Caco-2 (cell line): Measurements from ENCODE around the gene NCK1. TPM values are rescaled to one million over a fixed set of nuclear protein-coding genes. Genes with fewer than 3 reads are reported as not detected.
"Not testable (repeated sequence)": the region's sequence is repeated elsewhere in the genome, so short reads cannot be mapped to it uniquely, and the experiment has no call there.

Source experiments
- BruUV-seq: library from RNA; stranded (reverse); fragments of 400-500 nt; replicated peaks from 2 replicates; lab custom pipeline; 2021; lab: Mats Ljungman, UMichigan
- CTCF ChIA-PET: fragments of 300-600 bp; sonication (Branson Sonifier 250); formaldehyde crosslinking; loops from one replicate; lab custom pipeline; 2022; ENCODE audit warnings: antibody characterized with exemption; lab: Charles Lee
- POLR2A ChIA-PET: fragments of 300-600 bp; sonication (Branson Sonifier 250); formaldehyde crosslinking; loops from one replicate; lab custom pipeline; 2022; ENCODE audit warnings: antibody characterized with exemption; lab: Charles Lee
- DNase-seq, 2 experiments: peaks; one replicate each; pipeline versions ENCODE4 v3.0.0 to v3.0.0-alpha.2; 2020 to 2022
- H3K27me3 ChIP-seq: replicated peaks from 2 replicates; pipeline ENCODE4 v1.6.0; 2011; ENCODE audit warnings: low read length; ENCODE audit not compliant: control insufficient read depth, insufficient read depth
- H3K36me3 ChIP-seq: 2 replicates; pipeline ENCODE4 v1.5.1; 2011; ENCODE audit warnings: low read length; ENCODE audit not compliant: control insufficient read depth, insufficient read depth
- H3K4me1 ChIP-seq: fragments of 250-450 bp; sonication (Bioruptor Pico); 2 replicates; pipeline ENCODE4 v1.5.1; 2020; ENCODE audit warnings: mild to moderate bottlenecking
- H3K4me3 ChIP-seq: 2 replicates; pipeline ENCODE4 v1.5.1; 2011; ENCODE audit warnings: low read depth, mild to moderate bottlenecking, control low read depth, low read length
- H3K9me3 ChIP-seq: fragments of 250-450 bp; sonication (Bioruptor Pico); 2 replicates; pipeline ENCODE4 v1.5.1; 2020; ENCODE audit warnings: mild to moderate bottlenecking, moderate library complexity
- H3K27ac Mint-ChIP-seq: one replicate; pipeline ENCODE4 v1.8.0; 2022; ENCODE audit warnings: mixed read lengths; ENCODE audit not compliant: unreplicated experiment
- H3K27me3 Mint-ChIP-seq: one replicate; pipeline ENCODE4 v1.8.0; 2022; ENCODE audit warnings: mixed read lengths; ENCODE audit not compliant: insufficient read depth, unreplicated experiment
- H3K36me3 Mint-ChIP-seq: one replicate; pipeline ENCODE4 v1.8.0; 2022; ENCODE audit warnings: mild to moderate bottlenecking, mixed read lengths; ENCODE audit not compliant: insufficient read depth, unreplicated experiment
- H3K4me1 Mint-ChIP-seq: one replicate; pipeline ENCODE4 v1.8.0; 2022; ENCODE audit warnings: low read depth, mixed read lengths; ENCODE audit not compliant: unreplicated experiment
- H3K4me3 Mint-ChIP-seq: one replicate; pipeline ENCODE4 v1.8.0; 2022; ENCODE audit warnings: mild to moderate bottlenecking, moderate library complexity, mixed read lengths; ENCODE audit not compliant: unreplicated experiment
- H3K9me3 Mint-ChIP-seq: one replicate; pipeline ENCODE4 v1.8.0; 2022; ENCODE audit warnings: mixed read lengths; ENCODE audit not compliant: unreplicated experiment
- CTCF ChIP-seq, 2 experiments: fragments of 200-600 bp in 1 of 2; IDR thresholded peaks; 1 replicate in 1 of 2; 2 replicates in 1 of 2; pipeline versions ENCODE4 v1.5.1 to v1.8.0; 2011 to 2022; ENCODE audit warnings: antibody characterized with exemption in 1 of 2, control low read depth in 1 of 2, inconsistent platforms in 1 of 2, low read depth in 1 of 2, low read length in 1 of 2, mild to moderate bottlenecking in 1 of 2, moderate library complexity in 1 of 2; ENCODE audit not compliant: insufficient read depth in 1 of 2, severe bottlenecking in 1 of 2, unreplicated experiment in 1 of 2
- intact Hi-C: fragments of 100-400 bp; cut with micrococcal nuclease; formaldehyde crosslinking; loops from one replicate; pipeline ENCODE4 v1.10.0; 2022; ENCODE audit not compliant: unreplicated experiment
- total RNA-seq: library from RNA; stranded (reverse); gene quantifications from 2 replicates; pipeline ENCODE4 v1.2.3, GENCODE V29; 2022

Gene NCK1
- total RNA-seq, 1 experiment from 2014 or later, result 37.3 TPM

GRCh38 chr3:136893848-136894443, 31.9 kb downstream of the NCK1 start:
- no peak for TF ChIP-seq CTCF (IDR thresholded peaks at IDR 0.05; ENCODE audit: insufficient read depth in 1 of 2, low read depth in 1 of 2, low read length in 1 of 2, severe bottlenecking in 1 of 2, unreplicated experiment in 1 of 2)
- intact Hi-C loops, result no loop called here
- H3K4me1 ChIP-seq, result peaks cover 32% of the 10 kb centered on the region
- no peak overlapping the region for H3K4me3 ChIP-seq
- CTCF ChIA-PET, result no interaction called here
- no peaks in the 10 kb centered on the region for H3K27me3 ChIP-seq
- Mint-ChIP-seq H3K4me1 (peaks cover 24% of the 10 kb centered on the region), H3K9me3 (peaks cover 20% of the 10 kb centered on the region), H3K27ac (peak overlapping the region; percentile 20), H3K36me3 (peaks cover 28% of the 10 kb centered on the region), H3K4me3 (peak overlapping the region; percentile 25), H3K27me3 (no peaks in the 10 kb centered on the region)
- H3K9me3 ChIP-seq, result no peaks in the 10 kb centered on the region; the same call in 1 of the 2 replicates
- POLR2A ChIA-PET, result no interaction called here
- no peaks in the 10 kb centered on the region for H3K36me3 ChIP-seq
- BruUV-seq, result no TSS peak
- no peak for DNase-seq

DNA sequence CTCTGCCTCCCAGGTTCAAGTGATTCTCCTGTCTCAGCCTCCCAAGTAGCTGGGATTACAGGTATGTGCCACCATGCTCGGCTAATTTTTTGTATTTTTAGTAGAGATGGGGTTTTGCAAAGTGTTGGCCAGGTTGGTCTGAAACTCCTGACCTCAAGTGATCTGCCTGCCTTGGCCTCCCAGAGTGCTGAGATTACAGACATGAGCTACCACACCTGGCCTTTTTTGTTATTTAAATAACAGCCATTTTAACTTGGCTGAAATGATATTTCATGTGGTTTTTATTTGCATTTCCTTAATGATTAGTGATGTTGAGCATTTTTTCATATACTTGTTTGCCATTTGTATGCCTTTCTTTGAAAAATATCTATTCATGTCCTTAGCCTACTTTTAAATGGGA, 35.2 kb downstream of the NCK1 start:
- H3K4me3 Mint-ChIP-seq, DNase-seq, POLR2A ChIA-PET, CTCF ChIA-PET, H3K27me3 ChIP-seq, BruUV-seq, H3K27me3 Mint-ChIP-seq, H3K9me3 ChIP-seq, intact Hi-C loops, H3K27ac Mint-ChIP-seq, H3K36me3 ChIP-seq, H3K4me3 ChIP-seq: not testable (repeated sequence)
- peaks cover 45% of the 10 kb centered on the region for H3K4me1 Mint-ChIP-seq
- H3K4me1 ChIP-seq, result peaks cover 53% of the 10 kb centered on the region
- H3K36me3 Mint-ChIP-seq, result peaks cover 23% of the 10 kb centered on the region
- peaks cover 37% of the 10 kb centered on the region for H3K9me3 Mint-ChIP-seq

DNA sequence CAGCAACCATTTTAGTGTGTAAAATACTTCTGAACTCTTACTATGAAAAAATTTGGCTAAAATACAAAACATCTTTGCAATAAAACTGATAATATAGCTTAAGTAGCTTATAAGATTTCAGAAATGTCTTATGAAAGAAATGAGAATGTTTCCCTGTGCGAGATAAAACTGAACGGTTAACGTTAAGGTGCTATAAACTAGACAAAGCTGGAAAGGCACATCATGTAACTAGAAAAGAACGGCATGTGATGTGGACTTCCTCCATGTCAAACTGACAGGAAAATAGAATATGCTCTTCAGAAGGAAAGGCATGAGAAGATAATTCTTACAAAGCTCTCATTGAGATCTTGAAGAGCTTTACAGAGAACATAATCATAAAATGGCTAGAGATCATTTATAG, 36.5 kb downstream of the NCK1 start:
- H3K27me3 ChIP-seq, result no peaks in the 10 kb centered on the region
- POLR2A ChIA-PET, result no interaction called here
- no peaks in the 10 kb centered on the region for H3K36me3 ChIP-seq

More for the DNA sequence above, 36.5 kb downstream of the NCK1 start:
- Mint-ChIP-seq H3K27me3 (no peaks in the 10 kb centered on the region), H3K36me3 (peaks cover 20% of the 10 kb centered on the region), H3K4me3 (no peak overlapping the region), H3K27ac (peak overlapping the region; percentile 49), H3K9me3 (peaks cover 33% of the 10 kb centered on the region), H3K4me1 (peaks cover 32% of the 10 kb centered on the region)
- no peak overlapping the region for H3K4me3 ChIP-seq
- BruUV-seq, result no TSS peak
- intact Hi-C loops, result no loop called here
- peaks cover 15% of the 10 kb centered on the region for H3K9me3 ChIP-seq
- CTCF ChIA-PET, result no interaction called here
- no peak for DNase-seq
- peaks cover 41% of the 10 kb centered on the region for H3K4me1 ChIP-seq
- no peak for TF ChIP-seq CTCF (IDR thresholded peaks at IDR 0.05; ENCODE audit: insufficient read depth in 1 of 2, low read depth in 1 of 2, low read length in 1 of 2, severe bottlenecking in 1 of 2, unreplicated experiment in 1 of 2)
